ENCODE measurements around the gene DNASE1L1. TPM values are rescaled to one million over a fixed set of nuclear protein-coding genes. Genes with fewer than 3 reads are reported as not detected.

The DNASE1L1 gene
- polyA plus RNA-seq, 3 donors from 2014 or later, result 14.1 to 21.1 (median 17.8) TPM

GRCh38 chrX:154431341-154431740, 22.3 kb upstream of the DNASE1L1 start:
- no peak for DNase-seq
- H3K27ac Mint-ChIP-seq, result no peak overlapping the region
- H3K4me1 Mint-ChIP-seq, result peaks cover 23 to 29% of the 10 kb centered on the region in 2 donors
- no peak overlapping the region for H3K4me3 Mint-ChIP-seq
- peaks cover 0 to 4% (median 0%) of the 10 kb centered on the region in 3 donors for H3K36me3 Mint-ChIP-seq
- H3K27me3 Mint-ChIP-seq (ENCODE audit: low read depth in 3 of 3), result peaks cover 3 to 25% (median 14%) of the 10 kb centered on the region in 3 donors
- H3K9me3 Mint-ChIP-seq, result no peaks in the 10 kb centered on the region

- Mint-ChIP-seq H3K36me3 (peaks cover 0 to 4% (median 0%) of the 10 kb centered on the region in 3 donors), H3K27ac (peak overlapping the region in 2 of 6 donors; percentile 26 to 67), H3K27me3 (ENCODE audit: low read depth in 3 of 3) (peaks cover 3 to 21% (median 11%) of the 10 kb centered on the region in 3 donors), H3K4me1 (peaks cover 21 to 25% of the 10 kb centered on the region in 2 donors), H3K4me3 (peak overlapping the region in 3 of 5 donors; percentile 12 to 54 (median 23)), H3K9me3 (no peaks in the 10 kb centered on the region)
- no peak for DNase-seq
These were observed 21.9 kb upstream of the DNASE1L1 start for GRCh38 chrX:154430916-154431315.

GRCh38 chrX:154430479-154430878, 21.4 kb upstream of the DNASE1L1 start:
- Mint-ChIP-seq H3K36me3 (peaks cover 0 to 4% (median 0%) of the 10 kb centered on the region in 3 donors), H3K9me3 (no peaks in the 10 kb centered on the region), H3K27ac (peak overlapping the region in 3 of 6 donors; percentile 10 to 67 (median 40)), H3K27me3 (ENCODE audit: low read depth in 3 of 3) (peaks cover 3 to 19% (median 11%) of the 10 kb centered on the region in 3 donors), H3K4me3 (peak overlapping the region in 3 of 5 donors; percentile 12 to 54 (median 23)), H3K4me1 (peaks cover 21 to 25% of the 10 kb centered on the region in 2 donors)
- no peak for DNase-seq

GRCh38 chrX:154429711-154430110, 20.7 kb upstream of the DNASE1L1 start:
- Mint-ChIP-seq H3K36me3 (peaks cover 0 to 4% (median 0%) of the 10 kb centered on the region in 3 donors), H3K4me3 (peak overlapping the region; percentile 73 to 85 (median 80)), H3K27ac (peak overlapping the region in 4 of 6 donors; percentile 49 to 71 (median 64)), H3K4me1 (peaks cover 21 to 25% of the 10 kb centered on the region in 2 donors), H3K9me3 (no peaks in the 10 kb centered on the region), H3K27me3 (ENCODE audit: low read depth in 3 of 3) (peaks cover 3 to 19% (median 11%) of the 10 kb centered on the region in 3 donors)
- no peak for DNase-seq

- Mint-ChIP-seq H3K4me1 (peaks cover 21 to 25% of the 10 kb centered on the region in 2 donors), H3K27ac (peak within 1 kb of the TSS; percentile 29 to 85 (median 74)), H3K9me3 (no peaks in the 10 kb centered on the region)
These were observed 19.4 kb upstream of the DNASE1L1 start, which contains the start of gene ATP6AP1 for GRCh38 chrX:154428176-154429171. Gene ATP6AP1 (plus strand): TSS chrX:154428677. CDS start chrX:154428693, 16 bp downstream.

GRCh38 chrX:154426916-154427770, 18.1 kb upstream of the DNASE1L1 start:
- Mint-ChIP-seq H3K36me3 (no peaks in the 10 kb centered on the region), H3K27ac (no peak overlapping the region), H3K4me3 (peak overlapping the region in 2 of 5 donors; percentile 30 to 39), H3K9me3 (no peaks in the 10 kb centered on the region), H3K27me3 (ENCODE audit: low read depth in 3 of 3) (peaks cover 3 to 15% (median 11%) of the 10 kb centered on the region in 3 donors), H3K4me1 (peaks cover 21 to 25% of the 10 kb centered on the region in 2 donors)
- no peak for DNase-seq

More at GRCh38 chrX:154428176-154429171, 19.4 kb upstream of the DNASE1L1 start, which contains the start of gene ATP6AP1:
- H3K27me3 Mint-ChIP-seq (ENCODE audit: low read depth in 3 of 3), result peaks cover 3 to 15% (median 11%) of the 10 kb centered on the region in 3 donors
- DNase-seq, result peak; percentile 88 to 90 (median 89)
- H3K36me3 Mint-ChIP-seq, result peaks cover 0 to 4% (median 0%) of the 10 kb centered on the region in 3 donors
- H3K4me3 Mint-ChIP-seq, result peak within 1 kb of the TSS; percentile 73 to 85 (median 80)

GRCh38 chrX:154420402-154420756, 11.3 kb upstream of the DNASE1L1 start:
- Mint-ChIP-seq H3K4me3 (no peak overlapping the region), H3K27ac (no peak overlapping the region), H3K9me3 (no peaks in the 10 kb centered on the region), H3K36me3 (no peaks in the 10 kb centered on the region), H3K27me3 (ENCODE audit: low read depth in 3 of 3) (peaks cover 0 to 4% (median under 1%) of the 10 kb centered on the region in 3 donors), H3K4me1 (no peaks in the 10 kb centered on the region)
- DNase-seq, result no peak

GRCh38 chrX:154419688-154420401, 10.8 kb upstream of the DNASE1L1 start:
- no peaks in the 10 kb centered on the region for H3K4me1 Mint-ChIP-seq
- no peaks in the 10 kb centered on the region for H3K36me3 Mint-ChIP-seq
- no peak for DNase-seq
- H3K27ac Mint-ChIP-seq, result no peak overlapping the region
- H3K27me3 Mint-ChIP-seq (ENCODE audit: low read depth in 3 of 3), result peaks cover 0 to 4% (median 1%) of the 10 kb centered on the region in 3 donors
- no peak overlapping the region for H3K4me3 Mint-ChIP-seq
- no peaks in the 10 kb centered on the region for H3K9me3 Mint-ChIP-seq

GRCh38 chrX:154419189-154419588, 10.1 kb upstream of the DNASE1L1 start:
- Mint-ChIP-seq H3K27ac (no peak overlapping the region), H3K4me3 (no peak overlapping the region)
- no peak for DNase-seq

GRCh38 chrX:154417157-154417556, 8.1 kb upstream of the DNASE1L1 start:
- Mint-ChIP-seq H3K27ac (no peak overlapping the region), H3K36me3 (no peaks in the 10 kb centered on the region), H3K4me3 (no peak overlapping the region), H3K27me3 (ENCODE audit: low read depth in 3 of 3) (peaks cover 1 to 6% (median 4%) of the 10 kb centered on the region in 3 donors), H3K9me3 (no peaks in the 10 kb centered on the region), H3K4me1 (peaks cover 6 to 8% of the 10 kb centered on the region in 2 donors)
- no peak for DNase-seq

More at GRCh38 chrX:154419189-154419588, 10.1 kb upstream of the DNASE1L1 start:
- peaks cover 0 to 4% (median 1%) of the 10 kb centered on the region in 3 donors for H3K27me3 Mint-ChIP-seq (ENCODE audit: low read depth in 3 of 3)
- no peaks in the 10 kb centered on the region for H3K36me3 Mint-ChIP-seq
- H3K9me3 Mint-ChIP-seq, result no peaks in the 10 kb centered on the region
- no peaks in the 10 kb centered on the region for H3K4me1 Mint-ChIP-seq

GRCh38 chrX:154413142-154413541, 4.1 kb upstream of the DNASE1L1 start:
- peak overlapping the region in 4 of 5 donors; percentile 7 to 76 (median 38) for H3K4me3 Mint-ChIP-seq
- no peaks in the 10 kb centered on the region for H3K9me3 Mint-ChIP-seq
- no peak for DNase-seq
- H3K36me3 Mint-ChIP-seq, result no peaks in the 10 kb centered on the region
- peaks cover 26% of the 10 kb centered on the region in 2 donors for H3K4me1 Mint-ChIP-seq
- H3K27me3 Mint-ChIP-seq (ENCODE audit: low read depth in 3 of 3), result peaks cover 4 to 10% (median 8%) of the 10 kb centered on the region in 3 donors
- peak overlapping the region in 3 of 6 donors; percentile 62 to 86 (median 84) for H3K27ac Mint-ChIP-seq

GRCh38 chrX:154412468-154412867, 3.4 kb upstream of the DNASE1L1 start:
- H3K4me3 Mint-ChIP-seq, result peak overlapping the region; percentile 71 to 81 (median 76)
- peaks cover 26% of the 10 kb centered on the region in 2 donors for H3K4me1 Mint-ChIP-seq
- H3K9me3 Mint-ChIP-seq, result no peaks in the 10 kb centered on the region
- peaks cover 4 to 10% (median 8%) of the 10 kb centered on the region in 3 donors for H3K27me3 Mint-ChIP-seq (ENCODE audit: low read depth in 3 of 3)
- no peaks in the 10 kb centered on the region for H3K36me3 Mint-ChIP-seq
- no peak for DNase-seq
- peak overlapping the region; percentile 49 to 86 (median 78) for H3K27ac Mint-ChIP-seq
